RWPE2 (cell line): ENCODE results near the gene AOC1.

Experiments
- ATAC-seq: fragments of 200-7000 bp; cut with Tn5 transposase; 3 replicates; pipeline ENCODE4 v1.9.1; 2021; ENCODE audit warnings: low read depth
- DNase-seq: peaks from one replicate; pipeline ENCODE4 v3.0.0-alpha.2; 2020; ENCODE audit warnings: low spot score
- H3K27ac ChIP-seq: fragments of 450-650 bp; 2 replicates; pipeline ENCODE4 v1.5.1; 2017; ENCODE audit warnings: mild to moderate bottlenecking; ENCODE audit not compliant: poor library complexity, severe bottlenecking
- H3K27me3 ChIP-seq: fragments of 250-450 bp; sonication (Bioruptor Pico); 2 replicates; pipeline ENCODE4 v1.5.1; 2021; ENCODE audit warnings: mild to moderate bottlenecking, moderate library complexity; ENCODE audit not compliant: insufficient read depth, poor library complexity, severe bottlenecking
- H3K36me3 ChIP-seq: fragments of 250-450 bp; sonication (Bioruptor Pico); 2 replicates; pipeline ENCODE4 v1.5.1; 2020; ENCODE audit warnings: low read depth, mild to moderate bottlenecking, moderate library complexity
- H3K4me1 ChIP-seq: fragments of 250-450 bp; sonication (Bioruptor Pico); 2 replicates; pipeline ENCODE4 v1.5.1; 2021; ENCODE audit warnings: mild to moderate bottlenecking, moderate library complexity; ENCODE audit not compliant: insufficient read depth, poor library complexity, severe bottlenecking
- H3K4me3 ChIP-seq: fragments of 250-450 bp; sonication (Bioruptor Pico); 2 replicates; pipeline ENCODE4 v1.5.1; 2021; ENCODE audit warnings: mild to moderate bottlenecking, moderate library complexity; ENCODE audit not compliant: severe bottlenecking
- H3K9me3 ChIP-seq: fragments of 250-450 bp; sonication (Bioruptor Pico); 2 replicates; pipeline ENCODE4 v1.5.1; 2021; ENCODE audit warnings: mild to moderate bottlenecking, moderate library complexity; ENCODE audit not compliant: severe bottlenecking
- TF ChIP-seq, protein P1 (sequence below): fragments of 450-650 bp; IDR thresholded peaks from one replicate; pipeline ENCODE4 v1.5.1; 2017; ENCODE audit warnings: mild to moderate bottlenecking, moderate library complexity; ENCODE audit not compliant: poor library complexity, severe bottlenecking

Gene AOC1

DNA sequence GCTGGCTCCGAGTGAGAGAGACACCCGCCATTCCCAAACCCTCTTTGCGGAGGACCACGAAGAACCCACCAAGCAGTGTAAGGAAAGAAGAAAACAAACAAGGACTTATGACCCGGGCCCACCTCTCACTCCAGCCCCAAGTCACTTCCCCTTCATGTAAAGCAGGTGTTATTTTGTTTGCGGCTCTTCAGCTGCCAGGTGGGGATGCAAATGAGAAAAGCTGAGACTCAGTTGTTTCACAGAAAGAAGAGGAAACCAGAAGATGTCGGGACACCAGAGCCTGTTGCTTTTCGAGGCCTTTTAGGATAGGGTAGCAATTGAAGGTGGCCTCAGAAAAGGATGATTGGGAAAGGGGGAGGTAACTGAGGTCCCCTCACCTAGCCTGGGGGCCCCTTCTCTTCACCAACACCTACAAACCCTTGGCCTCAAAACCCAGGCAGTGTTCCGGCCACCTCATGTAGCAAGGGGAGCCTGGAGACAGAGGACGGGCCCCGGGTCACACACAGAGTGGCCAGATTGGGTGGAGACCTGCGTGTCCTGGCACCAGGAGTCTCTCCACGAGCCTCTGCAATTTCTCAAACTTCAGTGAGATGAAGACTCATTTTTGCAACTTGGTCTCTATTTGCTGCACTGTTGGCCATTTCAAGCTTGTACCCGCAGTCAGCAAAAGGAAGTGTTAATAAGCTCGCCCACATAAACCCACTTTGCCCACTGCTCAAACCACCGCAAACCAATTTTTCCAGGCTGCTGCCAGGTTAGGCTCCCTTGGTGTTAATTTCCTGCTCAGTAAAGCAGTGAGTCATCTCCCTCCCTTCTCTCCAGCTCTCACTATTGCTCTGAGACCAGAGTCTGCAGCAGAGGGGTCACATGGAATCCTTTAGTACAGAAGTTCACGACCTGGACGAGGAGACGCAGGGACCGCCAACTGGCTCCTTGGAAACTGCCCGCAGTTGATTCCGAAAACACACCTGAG, 45.5 kb downstream of the AOC1 start:
- Histone ChIP-seq H3K9me3 (peaks cover 2% of the 10 kb centered on the region), H3K4me3 (no peak overlapping the region), H3K4me1 (no peaks in the 10 kb centered on the region), H3K36me3 (no peaks in the 10 kb centered on the region), H3K27ac (no peak overlapping the region), H3K27me3 (no peaks in the 10 kb centered on the region)
- ATAC-seq (no peak), DNase-seq (no peak)
- TF ChIP-seq, protein P1, sequence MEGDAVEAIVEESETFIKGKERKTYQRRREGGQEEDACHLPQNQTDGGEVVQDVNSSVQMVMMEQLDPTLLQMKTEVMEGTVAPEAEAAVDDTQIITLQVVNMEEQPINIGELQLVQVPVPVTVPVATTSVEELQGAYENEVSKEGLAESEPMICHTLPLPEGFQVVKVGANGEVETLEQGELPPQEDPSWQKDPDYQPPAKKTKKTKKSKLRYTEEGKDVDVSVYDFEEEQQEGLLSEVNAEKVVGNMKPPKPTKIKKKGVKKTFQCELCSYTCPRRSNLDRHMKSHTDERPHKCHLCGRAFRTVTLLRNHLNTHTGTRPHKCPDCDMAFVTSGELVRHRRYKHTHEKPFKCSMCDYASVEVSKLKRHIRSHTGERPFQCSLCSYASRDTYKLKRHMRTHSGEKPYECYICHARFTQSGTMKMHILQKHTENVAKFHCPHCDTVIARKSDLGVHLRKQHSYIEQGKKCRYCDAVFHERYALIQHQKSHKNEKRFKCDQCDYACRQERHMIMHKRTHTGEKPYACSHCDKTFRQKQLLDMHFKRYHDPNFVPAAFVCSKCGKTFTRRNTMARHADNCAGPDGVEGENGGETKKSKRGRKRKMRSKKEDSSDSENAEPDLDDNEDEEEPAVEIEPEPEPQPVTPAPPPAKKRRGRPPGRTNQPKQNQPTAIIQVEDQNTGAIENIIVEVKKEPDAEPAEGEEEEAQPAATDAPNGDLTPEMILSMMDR: no peak

DNA sequence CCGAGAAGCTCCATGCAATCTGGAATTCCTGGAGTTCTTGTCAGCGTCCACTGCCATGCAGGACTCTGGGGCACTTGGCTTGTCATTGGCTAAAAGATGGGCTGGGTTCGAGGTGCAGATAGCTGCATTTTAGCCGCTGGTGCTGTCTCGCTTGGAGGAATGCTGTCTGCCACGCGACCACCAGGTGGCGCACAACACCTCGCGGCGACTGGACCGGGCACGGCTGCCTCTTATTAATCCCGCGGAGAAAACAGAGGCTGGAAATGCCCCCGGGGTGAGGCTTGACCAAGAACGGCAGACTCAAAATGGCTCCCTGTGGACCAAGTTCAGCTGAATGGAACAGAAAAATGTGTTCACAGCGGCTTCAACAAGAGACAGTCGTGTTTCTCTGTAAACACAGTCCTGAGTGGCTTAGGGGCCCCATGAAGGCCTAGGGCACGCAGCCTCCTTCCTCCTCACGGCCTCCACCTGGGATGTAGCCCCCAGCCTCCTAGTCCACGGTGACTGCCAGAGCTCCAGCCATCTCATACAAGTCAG, 46.2 kb downstream of the AOC1 start:
- Histone ChIP-seq H3K27ac (no peak overlapping the region), H3K9me3 (peaks cover 2% of the 10 kb centered on the region), H3K4me1 (peaks cover 2% of the 10 kb centered on the region), H3K4me3 (no peak overlapping the region), H3K36me3 (no peaks in the 10 kb centered on the region), H3K27me3 (no peaks in the 10 kb centered on the region)
- TF ChIP-seq, protein P1: peak; percentile 93
- ATAC-seq (peak; percentile 77), DNase-seq (no peak)

DNA sequence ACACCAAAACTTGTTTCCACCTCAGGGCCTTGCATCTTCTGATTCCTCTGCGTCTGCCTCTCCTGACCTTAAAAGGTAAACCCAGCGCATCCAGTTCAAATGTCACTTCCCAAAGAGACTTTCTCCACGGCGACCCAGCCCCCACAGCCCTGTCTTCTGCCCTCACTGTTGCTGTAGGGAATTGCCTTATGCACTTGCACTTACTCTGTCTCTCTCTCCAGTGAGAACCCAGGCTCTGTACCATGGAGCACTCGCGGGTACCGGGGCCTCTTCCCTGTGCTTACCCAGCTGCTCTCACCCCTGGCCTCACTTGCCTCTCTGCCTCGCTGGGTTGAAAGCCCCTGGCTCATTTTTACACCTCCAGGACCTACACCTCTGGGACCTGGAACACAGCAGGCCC, 48.4 kb downstream of the AOC1 start:
- H3K9me3 ChIP-seq: no peaks in the 10 kb centered on the region
- TF ChIP-seq, protein P1: no peak
- H3K27ac ChIP-seq: no peak overlapping the region
- DNase-seq (no peak), ATAC-seq (no peak)
- no peaks in the 10 kb centered on the region for H3K36me3 ChIP-seq
- no peak overlapping the region for H3K4me3 ChIP-seq
- H3K27me3 ChIP-seq: no peaks in the 10 kb centered on the region
- peaks cover 11% of the 10 kb centered on the region for H3K4me1 ChIP-seq

DNA sequence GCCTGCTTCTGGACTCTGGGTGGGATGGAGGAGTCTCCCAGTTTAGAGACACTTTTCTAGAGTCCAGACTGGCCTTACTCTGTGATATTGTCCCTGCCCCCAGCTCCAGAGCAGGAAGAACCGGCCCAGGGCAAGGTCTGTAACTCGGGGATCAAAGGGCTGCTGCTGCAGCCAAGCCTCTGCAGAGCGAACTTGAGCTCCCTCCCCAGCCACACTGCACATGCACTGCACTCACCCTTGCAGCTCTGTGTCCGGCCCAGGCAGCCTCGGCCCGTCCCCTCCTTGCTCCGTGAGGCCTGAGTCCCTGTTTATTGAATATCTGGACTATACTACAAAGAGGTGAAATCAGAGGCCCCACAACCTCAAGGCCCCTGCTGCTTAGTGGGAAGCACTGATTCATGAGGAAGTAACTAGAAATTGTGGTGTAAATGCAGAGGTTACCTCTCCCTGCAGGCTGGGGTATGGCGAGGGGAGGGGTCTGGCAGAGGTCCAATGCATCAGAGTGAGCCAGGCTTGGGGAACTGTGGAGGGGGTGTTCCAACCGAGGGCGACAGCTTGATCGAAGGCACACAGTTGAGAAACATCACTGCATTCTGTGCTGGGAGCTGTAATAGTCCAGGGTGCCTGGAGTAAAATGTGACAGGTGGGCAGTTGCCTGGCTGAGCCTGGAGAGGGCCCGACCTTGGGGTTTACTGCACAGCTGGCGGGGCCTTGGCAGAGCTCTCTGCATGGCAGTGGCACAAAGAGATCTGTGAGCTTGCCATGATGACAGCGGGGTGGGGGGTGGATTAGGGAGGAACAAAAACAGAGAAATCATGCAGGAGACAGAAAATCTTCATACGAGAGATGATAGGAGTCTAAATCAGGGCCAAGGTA, 49.1 kb downstream of the AOC1 start:
- DNase-seq (no peak), ATAC-seq (no peak)
- no peak overlapping the region for H3K4me3 ChIP-seq
- H3K36me3 ChIP-seq: no peaks in the 10 kb centered on the region
- no peak overlapping the region for H3K27ac ChIP-seq
- H3K4me1 ChIP-seq: peaks cover 11% of the 10 kb centered on the region
- no peaks in the 10 kb centered on the region for H3K27me3 ChIP-seq
- TF ChIP-seq, protein P1: no peak
- no peaks in the 10 kb centered on the region for H3K9me3 ChIP-seq
